Hematopoietic multipotent progenitor cell treated with erythropoietin and hydrocortisone succinate and interleukin-3 and kit ligand, for 8 days (in vitro differentiated cells): Measurements from ENCODE around the gene UTS2R.
"Not testable (repeated sequence)": the region's sequence is repeated elsewhere in the genome, so short reads cannot be mapped to it uniquely, and the experiment has no call there.

ENCODE experiments used
- DNase-seq: peaks from one replicate; pipeline ENCODE4 v3.0.0-alpha.2; 2015

The UTS2R gene

GRCh38 chr17:82411396-82412053, 40.0 kb downstream of the UTS2R start:
- no peak for DNase-seq

- DNase-seq = not testable (repeated sequence)
Measured at GRCh38 chr17:82412081-82412480, 40.5 kb downstream of the UTS2R start.

- peak; percentile 46 for DNase-seq
Measured at GRCh38 chr17:82412535-82413520, 41.3 kb downstream of the UTS2R start.

GRCh38 chr17:82414548-82415281, 43.1 kb downstream of the UTS2R start:
- DNase-seq = peak; percentile 75

GRCh38 chr17:82415336-82415735, 43.8 kb downstream of the UTS2R start:
- no peak for DNase-seq

- no peak for DNase-seq
Measured at GRCh38 chr17:82415786-82416185, 44.2 kb downstream of the UTS2R start.

GRCh38 chr17:82416264-82416663, 44.7 kb downstream of the UTS2R start:
- DNase-seq = no peak

GRCh38 chr17:82416771-82417170, 45.2 kb downstream of the UTS2R start:
- peak; percentile 26 for DNase-seq

- DNase-seq = peak; percentile 83
Measured at GRCh38 chr17:82418001-82418986, 46.7 kb downstream of the UTS2R start, which contains the start of the genes HEXD and OGFOD3. Gene HEXD, plus strand, starts transcription at chr17:82418347. Its CDS starts 1,453 bp downstream, at chr17:82419800. Gene OGFOD3, minus strand, starts transcription at chr17:82418586. Its CDS starts 101 bp downstream, at chr17:82418485.

- peak; percentile 60 for DNase-seq
Measured at GRCh38 chr17:82419540-82419939, 48.0 kb downstream of the UTS2R start.

- peak; percentile 78 for DNase-seq
Measured at GRCh38 chr17:82424001-82424862, 52.7 kb downstream of the UTS2R start.

GRCh38 chr17:82424863-82425159, 53.2 kb downstream of the UTS2R start:
- no peak for DNase-seq
